GM19239 (cell line): ENCODE results near the gene MUC2.

ENCODE experiments used
- DNase-seq: peaks from one replicate; pipeline ENCODE4 v3.0.0; 2011; ENCODE audit warnings: low spot score; ENCODE audit not compliant: insufficient read length
- FAIRE-seq: peaks from 2 replicates; lab custom pipeline; 2011; peaks lifted over from hg19 to GRCh38; lab: Jason Lieb, UNC

Gene MUC2

GRCh38 chr11:1036303-1036923 lies 38.3 kb upstream of the MUC2 start, which contains the start of gene MUC6:
Gene MUC6 (minus strand): TSS chr11:1036718. CDS start chr11:1036655, 63 bp downstream.
- no peak for DNase-seq
- no peak for FAIRE-seq

- DNase-seq (no peak), FAIRE-seq (no peak)
Observed at GRCh38 chr11:1036931-1037330, 37.7 kb upstream of the MUC2 start.

GRCh38 chr11:1037506-1038055 lies 37.1 kb upstream of the MUC2 start:
- no peak for DNase-seq
- no peak for FAIRE-seq

- DNase-seq (no peak), FAIRE-seq (no peak)
Observed at GRCh38 chr11:1038361-1038760, 36.3 kb upstream of the MUC2 start.

GRCh38 chr11:1038921-1039320 lies 35.8 kb upstream of the MUC2 start:
- FAIRE-seq, result no peak

GRCh38 chr11:1039481-1040427 lies 34.9 kb upstream of the MUC2 start:
- FAIRE-seq (no peak), DNase-seq (no peak)

More at GRCh38 chr11:1038921-1039320, 35.8 kb upstream of the MUC2 start:
- no peak for DNase-seq

- no peak for FAIRE-seq
Observed at GRCh38 chr11:1040428-1041148, 34.1 kb upstream of the MUC2 start.

GRCh38 chr11:1041149-1041467 lies 33.6 kb upstream of the MUC2 start:
- FAIRE-seq (no peak), DNase-seq (no peak)

More at GRCh38 chr11:1040428-1041148, 34.1 kb upstream of the MUC2 start:
- no peak for DNase-seq

- FAIRE-seq (no peak), DNase-seq (no peak)
Observed at GRCh38 chr11:1041471-1041870, 33.2 kb upstream of the MUC2 start.

GRCh38 chr11:1041936-1042608 lies 32.6 kb upstream of the MUC2 start:
- FAIRE-seq (no peak), DNase-seq (no peak)

GRCh38 chr11:1042626-1043562 lies 31.8 kb upstream of the MUC2 start:
- DNase-seq (no peak), FAIRE-seq (no peak)

GRCh38 chr11:1043563-1044096 lies 31.0 kb upstream of the MUC2 start:
- no peak for FAIRE-seq
- DNase-seq, result no peak

GRCh38 chr11:1044160-1044559 lies 30.5 kb upstream of the MUC2 start:
- no peak for DNase-seq
- FAIRE-seq, result no peak

GRCh38 chr11:1047595-1048156 lies 27.0 kb upstream of the MUC2 start:
- DNase-seq (no peak), FAIRE-seq (no peak)

- DNase-seq (no peak), FAIRE-seq (no peak)
Observed at GRCh38 chr11:1048375-1049070, 26.2 kb upstream of the MUC2 start.

GRCh38 chr11:1049071-1049405 lies 25.6 kb upstream of the MUC2 start:
- no peak for FAIRE-seq
- DNase-seq, result no peak

- FAIRE-seq (no peak), DNase-seq (no peak)
Observed at GRCh38 chr11:1049431-1049891, 25.2 kb upstream of the MUC2 start.
